ENCODE data around the gene HS3ST5.
A peak's percentile ranks its signal among the peaks of the same experiment; 100 is the strongest.
"Not testable (repeated sequence)": the region's sequence is repeated elsewhere in the genome, so short reads cannot be mapped to it uniquely, and the experiment has no call there.

The HS3ST5 gene

GRCh38 chr6:114039841-114040240 lies 303.0 kb downstream of the HS3ST5 start:
- DNase-seq = no peak

- no peak for DNase-seq
Measured at GRCh38 chr6:114033606-114034005, 309.2 kb downstream of the HS3ST5 start.

GRCh38 chr6:114032721-114033120 lies 310.1 kb downstream of the HS3ST5 start:
- no peak for DNase-seq

GRCh38 chr6:114030767-114031166 lies 312.1 kb downstream of the HS3ST5 start:
- DNase-seq = no peak

- DNase-seq = no peak
Measured at GRCh38 chr6:114024746-114025145, 318.1 kb downstream of the HS3ST5 start.

- DNase-seq = no peak
Measured at GRCh38 chr6:114020196-114020595, 322.6 kb downstream of the HS3ST5 start.

GRCh38 chr6:114017146-114017545 lies 325.7 kb downstream of the HS3ST5 start:
- not testable (repeated sequence) for DNase-seq

GRCh38 chr6:114014106-114014505 lies 328.7 kb downstream of the HS3ST5 start:
- DNase-seq = not testable (repeated sequence)

GRCh38 chr6:114011486-114011885 lies 331.3 kb downstream of the HS3ST5 start:
- DNase-seq = peak; percentile 4

- DNase-seq = no peak
Measured at GRCh38 chr6:114010540-114010939, 332.3 kb downstream of the HS3ST5 start.

- no peak for DNase-seq
Measured at GRCh38 chr6:114009192-114009591, 333.6 kb downstream of the HS3ST5 start.

GRCh38 chr6:114008331-114008730 lies 334.5 kb downstream of the HS3ST5 start:
- no peak for DNase-seq

- DNase-seq = peak; percentile 37
Measured at GRCh38 chr6:114007516-114007915, 335.3 kb downstream of the HS3ST5 start.
